ENCODE results near the gene BTBD9. TPM values are rescaled to one million over a fixed set of nuclear protein-coding genes. Genes with fewer than 3 reads are reported as not detected.

The BTBD9 gene
- total RNA-seq, 1 experiment from 2014 or later, result 8.9 TPM

DNA sequence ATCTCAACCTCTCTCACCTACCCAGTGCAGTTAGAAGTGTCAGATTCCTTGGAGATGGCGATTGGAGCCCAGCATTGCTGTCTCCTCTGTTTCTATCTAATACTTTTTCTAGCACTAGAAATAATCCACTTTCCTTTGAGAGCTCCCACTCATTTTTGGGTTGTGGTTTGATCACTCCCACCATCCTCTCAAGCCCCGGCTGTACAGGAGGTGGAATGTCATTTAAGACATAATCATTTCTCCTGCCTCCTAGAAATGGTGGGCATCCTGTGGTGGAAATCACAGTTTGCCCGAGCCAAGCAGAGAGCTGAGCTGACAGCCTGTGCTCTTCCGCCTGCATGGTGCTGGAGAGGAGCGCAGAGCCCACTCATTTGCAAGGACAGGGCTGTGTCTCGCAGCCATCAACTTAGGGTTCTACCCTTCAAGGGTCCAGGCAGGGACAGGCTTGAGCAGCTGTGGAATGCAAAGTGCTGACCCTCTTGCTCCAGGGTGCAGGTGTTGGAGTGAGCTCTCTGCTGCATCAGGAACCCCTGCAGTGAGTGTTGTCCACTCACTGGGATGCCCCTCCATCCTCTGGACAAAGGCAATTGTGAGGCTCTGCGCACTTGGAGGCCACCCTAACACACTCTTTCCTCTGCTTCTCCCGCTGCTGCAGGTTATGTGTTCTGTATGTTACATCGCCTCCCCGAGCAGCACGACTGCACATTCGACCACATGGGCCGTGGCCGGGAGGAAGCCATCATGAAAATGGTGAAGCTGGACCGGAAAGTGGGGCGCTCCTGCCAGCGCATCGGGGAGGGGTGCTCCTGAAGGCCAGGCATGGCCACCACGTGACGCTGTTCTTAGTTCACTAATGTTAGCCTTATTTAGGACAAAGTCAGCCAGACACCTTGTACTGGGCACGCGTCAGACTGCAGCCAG is 487.9 kb downstream of the BTBD9 start:
- TF ChIP-seq, protein P1, sequence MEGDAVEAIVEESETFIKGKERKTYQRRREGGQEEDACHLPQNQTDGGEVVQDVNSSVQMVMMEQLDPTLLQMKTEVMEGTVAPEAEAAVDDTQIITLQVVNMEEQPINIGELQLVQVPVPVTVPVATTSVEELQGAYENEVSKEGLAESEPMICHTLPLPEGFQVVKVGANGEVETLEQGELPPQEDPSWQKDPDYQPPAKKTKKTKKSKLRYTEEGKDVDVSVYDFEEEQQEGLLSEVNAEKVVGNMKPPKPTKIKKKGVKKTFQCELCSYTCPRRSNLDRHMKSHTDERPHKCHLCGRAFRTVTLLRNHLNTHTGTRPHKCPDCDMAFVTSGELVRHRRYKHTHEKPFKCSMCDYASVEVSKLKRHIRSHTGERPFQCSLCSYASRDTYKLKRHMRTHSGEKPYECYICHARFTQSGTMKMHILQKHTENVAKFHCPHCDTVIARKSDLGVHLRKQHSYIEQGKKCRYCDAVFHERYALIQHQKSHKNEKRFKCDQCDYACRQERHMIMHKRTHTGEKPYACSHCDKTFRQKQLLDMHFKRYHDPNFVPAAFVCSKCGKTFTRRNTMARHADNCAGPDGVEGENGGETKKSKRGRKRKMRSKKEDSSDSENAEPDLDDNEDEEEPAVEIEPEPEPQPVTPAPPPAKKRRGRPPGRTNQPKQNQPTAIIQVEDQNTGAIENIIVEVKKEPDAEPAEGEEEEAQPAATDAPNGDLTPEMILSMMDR (conservative IDR thresholded peaks at IDR 0.05), result no peak
- no peak overlapping the region for H2AFZ ChIP-seq (ENCODE audit: low read length)
- DNase-seq, result peak; percentile 4
- no peaks in the 10 kb centered on the region for H3K23me2 ChIP-seq (ENCODE audit: insufficient read length, low read depth, low read length, poor library complexity, severe bottlenecking)
- H3K4ac ChIP-seq (ENCODE audit: low read depth, low read length), result no peak overlapping the region
- no CpG with 5 or more reads among the region's 22 CpGs for WGBS (ENCODE audit: extremely low coverage, insufficient read length, low lambda C conversion rate)
- H3T11ph ChIP-seq (ENCODE audit: low read length), result no peak overlapping the region
- H3K56ac ChIP-seq (ENCODE audit: insufficient read length, low read depth, low read length), result no peak overlapping the region
- Mint-ChIP-seq H3K4me1 (peaks cover 20 to 39% of the 10 kb centered on the region in 2 experiments), H3K36me3 (ENCODE audit: insufficient read depth in 1 of 3, low read depth in 3 of 3) (peaks cover 0 to 7% (median 0%) of the 10 kb centered on the region in 3 experiments; a peak in 2 of 7 replicates), H3K9me3 (no peaks in the 10 kb centered on the region), H3K27ac (no peak overlapping the region), H3K27me3 (ENCODE audit: low read depth) (no peaks in the 10 kb centered on the region), H3K4me3 (no peak overlapping the region)
- no peak overlapping the region for H2BK120ac ChIP-seq (ENCODE audit: low read depth, low read length, poor library complexity, severe bottlenecking)
- H3K4me1 ChIP-seq (ENCODE audit: insufficient read depth, low read length), result no peaks in the 10 kb centered on the region
- H2BK20ac ChIP-seq (ENCODE audit: low read depth, low read length, poor library complexity, severe bottlenecking), result no peak overlapping the region
- H3K79me1 ChIP-seq (ENCODE audit: insufficient read depth, low read depth, low read length, poor library complexity, severe bottlenecking), result no peaks in the 10 kb centered on the region
- H3K9ac ChIP-seq (ENCODE audit: extremely low read depth, insufficient read length, low read length), result no peak overlapping the region
- H3K4me2 ChIP-seq (ENCODE audit: insufficient read depth, insufficient read length, low read length), result no peak overlapping the region
- no peak overlapping the region for H2AK5ac ChIP-seq (ENCODE audit: insufficient read length, low read length)
- H3K9me3 ChIP-seq (ENCODE audit: control insufficient read depth, low read depth, low read length), result no peaks in the 10 kb centered on the region
- no peak overlapping the region for H2BK15ac ChIP-seq (ENCODE audit: low read depth, low read length)
- no peak overlapping the region for H2BK5ac ChIP-seq (ENCODE audit: insufficient read length, low read length)
- H3K79me2 ChIP-seq (ENCODE audit: insufficient read depth, low read length), result no peaks in the 10 kb centered on the region
- no peaks in the 10 kb centered on the region for H3K27me3 ChIP-seq (ENCODE audit: insufficient read depth, low read length)
- no peaks in the 10 kb centered on the region for H4K20me1 ChIP-seq (ENCODE audit: control insufficient read depth, insufficient read depth, insufficient read length)
- no peak overlapping the region for H2BK12ac ChIP-seq (ENCODE audit: insufficient read length, low read depth, low read length)
- no peak overlapping the region for H3K27ac ChIP-seq (ENCODE audit: insufficient read length, low read depth, low read length)
- no peak overlapping the region for H4K91ac ChIP-seq (ENCODE audit: insufficient read length, low read depth, low read length)
- H3K14ac ChIP-seq (ENCODE audit: insufficient read depth, low read length), result no peak overlapping the region; the same call in 1 of the 2 replicates
- H4K8ac ChIP-seq (replicated peaks; ENCODE audit: insufficient read length, low read depth, low read length), result no peak overlapping the region
- no peak overlapping the region for H4K5ac ChIP-seq (ENCODE audit: insufficient read length, low read depth, low read length)
- H3K23ac ChIP-seq (ENCODE audit: insufficient read length, low read depth, low read length), result no peak overlapping the region
- no peak overlapping the region for H3K18ac ChIP-seq (ENCODE audit: insufficient read length, low read depth, low read length)

Measured in H9 (cell line).